Fibroblast of skin of abdomen (primary cell): Measurements from ENCODE around the gene COL4A1.
A peak's percentile ranks its signal among the peaks of the same experiment; 100 is the strongest.
"Not testable (repeated sequence)": the region's sequence is repeated elsewhere in the genome, so short reads cannot be mapped to it uniquely, and the experiment has no call there.

Source experiments
- DNase-seq: peaks from one replicate; pipeline ENCODE4 v3.0.0-alpha.2; 2013

Gene COL4A1

GRCh38 chr13:110323172-110323891 lies 16.4 kb upstream of the COL4A1 start:
- peak; percentile 87 for DNase-seq

- DNase-seq, result no peak
These were observed 15.8 kb upstream of the COL4A1 start for GRCh38 chr13:110322828-110323171.

- no peak for DNase-seq
These were observed 15.3 kb upstream of the COL4A1 start for GRCh38 chr13:110322126-110322827.

DNA sequence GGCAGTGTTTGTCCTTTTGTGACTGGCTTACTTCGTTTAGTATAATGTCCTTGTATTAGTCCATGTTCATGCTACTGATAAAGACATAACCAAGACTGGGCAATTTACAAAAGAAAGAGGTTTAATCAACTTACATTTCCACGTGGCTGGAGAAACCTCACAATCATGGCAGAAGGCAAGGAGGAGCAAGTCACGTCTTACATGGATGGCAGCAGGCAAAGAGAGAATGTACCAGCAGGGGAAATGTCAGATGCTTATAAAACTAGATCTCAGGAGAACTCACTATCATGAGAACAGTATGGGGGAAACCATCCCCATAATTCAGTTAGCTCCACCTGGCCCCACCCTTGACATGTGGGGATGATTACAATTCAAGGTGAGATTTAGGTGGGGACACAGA lies 14.6 kb upstream of the COL4A1 start:
- not testable (repeated sequence) for DNase-seq

DNA sequence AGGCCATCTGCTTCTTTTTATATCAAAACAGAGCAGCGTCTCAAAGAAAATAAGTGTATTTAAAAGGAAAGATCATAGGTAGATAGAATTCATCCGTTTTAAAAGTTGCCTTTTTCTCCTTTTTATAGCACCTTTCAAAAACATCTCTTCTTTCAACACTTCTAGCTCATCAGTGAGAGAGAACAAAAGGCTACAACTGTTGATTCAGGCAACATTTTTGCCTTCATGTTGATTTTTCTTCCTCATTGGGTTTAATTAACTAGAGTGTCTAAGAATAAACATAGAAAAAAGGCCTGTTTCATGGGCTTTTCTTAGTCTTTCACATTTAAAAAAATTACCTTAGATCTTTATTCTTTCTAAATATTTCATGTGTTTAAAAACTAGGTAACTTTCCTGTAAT lies 13.7 kb upstream of the COL4A1 start:
- no peak for DNase-seq

- peak; percentile 92 for DNase-seq
These were observed 13.0 kb upstream of the COL4A1 start for GRCh38 chr13:110319774-110320509.

DNA sequence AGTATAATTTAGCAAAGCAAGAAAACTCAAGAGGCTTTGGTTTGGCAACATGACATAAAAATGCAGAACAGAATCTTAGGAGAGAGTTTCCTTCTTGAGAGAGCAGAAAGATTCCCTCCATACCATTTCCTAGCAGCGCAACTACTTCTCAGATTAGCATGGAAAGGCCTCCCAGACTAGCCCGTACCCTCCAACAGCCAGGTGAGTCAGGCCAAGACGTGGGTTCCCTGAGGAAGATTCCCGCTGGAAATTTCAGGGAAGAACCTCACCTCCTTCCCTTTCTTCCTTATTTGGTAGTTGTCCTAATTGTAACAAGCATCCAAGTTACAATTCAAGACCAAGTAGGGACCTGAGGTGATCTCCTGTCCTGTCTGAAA lies 12.4 kb upstream of the COL4A1 start:
- no peak for DNase-seq

- DNase-seq, result no peak
These were observed 12.0 kb upstream of the COL4A1 start for GRCh38 chr13:110318920-110319319.

DNA sequence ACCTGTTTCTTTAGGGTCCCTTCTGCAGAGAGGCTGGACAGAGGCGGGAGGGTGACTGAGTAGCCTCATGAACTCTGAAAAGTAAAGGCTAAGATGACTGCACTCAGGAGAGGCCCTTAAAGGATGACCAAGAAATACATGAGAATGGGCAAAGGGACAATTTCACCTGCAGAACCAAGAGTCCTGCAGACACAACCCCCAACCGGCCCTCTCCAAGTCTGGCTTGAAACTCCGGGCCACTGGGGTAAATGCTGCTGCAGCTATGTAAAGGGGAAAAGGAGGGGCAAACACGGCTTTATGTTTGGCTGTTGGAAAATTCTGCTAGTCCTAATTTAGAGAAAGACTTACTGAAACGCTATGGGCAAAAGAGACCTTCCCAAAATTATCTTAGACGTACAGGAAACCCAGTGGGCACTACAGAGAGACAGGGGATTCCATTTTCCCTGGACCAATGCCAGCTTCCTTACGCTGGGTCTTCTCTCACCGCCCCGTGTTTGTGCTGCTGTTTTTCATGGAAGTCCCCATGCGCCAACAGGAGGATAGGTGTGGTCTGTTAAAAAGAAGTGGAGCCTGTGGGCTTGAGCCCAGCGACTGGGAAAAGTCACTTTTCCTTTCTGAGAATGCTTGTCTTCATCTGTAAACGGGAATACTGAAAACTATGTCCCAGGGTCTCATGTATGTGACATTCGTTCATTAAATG lies 10.7 kb upstream of the COL4A1 start:
- no peak for DNase-seq

GRCh38 chr13:110317093-110317492 lies 10.1 kb upstream of the COL4A1 start:
- no peak for DNase-seq

GRCh38 chr13:110316196-110316595 lies 9.2 kb upstream of the COL4A1 start:
- no peak for DNase-seq

- no peak for DNase-seq
These were observed 7.7 kb upstream of the COL4A1 start for GRCh38 chr13:110314516-110315245.

DNA sequence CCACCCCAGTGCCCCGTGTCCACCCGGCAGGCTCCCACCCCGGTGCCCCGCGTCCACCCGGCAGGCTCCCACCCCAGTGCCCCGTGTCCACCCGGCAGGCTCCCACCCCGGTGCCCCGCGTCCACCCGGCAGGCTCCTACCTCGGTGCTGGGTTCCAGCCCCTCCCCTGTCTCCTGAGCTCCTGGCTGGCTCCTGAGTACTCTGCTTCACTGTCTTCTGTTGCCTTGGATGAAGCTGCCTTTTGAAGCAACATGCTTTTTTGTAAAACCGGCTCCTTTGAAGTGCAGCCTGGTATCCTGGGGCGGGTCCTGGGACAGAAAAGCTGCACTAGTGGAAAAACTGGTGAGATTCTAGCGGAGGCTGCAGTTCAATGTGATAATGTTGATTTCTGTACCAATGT lies 6.8 kb upstream of the COL4A1 start:
- DNase-seq, result not testable (repeated sequence)

DNA sequence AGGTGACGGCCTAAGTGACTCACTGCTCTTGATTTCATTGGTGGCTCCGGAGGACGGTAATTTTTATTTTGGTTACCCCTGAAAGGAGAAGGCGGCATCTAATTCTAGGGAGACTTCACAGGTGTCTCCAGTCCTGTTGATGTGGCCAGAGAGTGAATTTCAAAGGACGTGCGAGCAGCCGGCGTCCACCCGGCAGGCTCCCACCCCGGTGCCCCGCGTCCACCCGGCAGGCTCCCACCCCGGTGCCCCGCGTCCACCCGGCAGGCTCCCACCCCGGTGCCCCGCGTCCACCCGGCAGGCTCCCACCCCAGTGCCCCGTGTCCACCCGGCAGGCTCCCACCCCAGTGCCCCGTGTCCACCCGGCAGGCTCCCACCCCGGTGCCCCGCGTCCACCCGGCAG lies 6.3 kb upstream of the COL4A1 start:
- DNase-seq, result not testable (repeated sequence)

DNA sequence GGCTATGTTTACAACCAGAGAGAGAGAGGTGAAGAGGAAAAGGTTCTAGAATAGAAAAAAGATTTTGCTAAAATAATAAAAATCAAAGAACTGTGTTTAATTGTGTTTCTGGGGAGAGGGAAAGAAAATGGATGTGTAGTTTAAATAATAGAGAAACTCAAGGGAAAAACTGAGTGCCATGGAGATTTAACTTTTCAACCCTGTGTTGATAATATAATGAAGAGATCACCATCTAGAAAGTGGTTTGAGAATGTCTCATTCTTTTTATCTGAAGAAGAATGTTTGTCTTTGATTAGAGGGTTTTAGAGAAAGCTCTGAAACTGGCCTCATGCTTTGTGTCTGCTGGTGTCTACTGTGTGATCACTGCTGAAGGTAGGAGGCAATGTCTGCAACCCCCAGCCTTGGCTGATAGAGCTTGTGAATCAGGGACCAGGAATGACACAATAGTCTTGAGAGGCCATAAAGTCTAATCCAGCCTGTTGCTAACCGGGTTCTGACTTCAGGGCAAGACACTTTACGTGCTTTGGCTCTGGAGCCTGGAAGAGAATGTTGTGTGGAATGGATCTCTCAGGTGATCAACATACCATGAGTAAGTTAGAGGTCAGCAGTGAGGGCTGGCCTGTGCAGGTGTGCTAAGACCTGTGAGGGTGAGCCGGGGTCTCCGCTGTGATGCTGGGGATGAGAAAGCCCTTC lies 5.5 kb upstream of the COL4A1 start:
- peak; percentile 92 for DNase-seq

GRCh38 chr13:110311443-110312338 lies 4.7 kb upstream of the COL4A1 start:
- no peak for DNase-seq

DNA sequence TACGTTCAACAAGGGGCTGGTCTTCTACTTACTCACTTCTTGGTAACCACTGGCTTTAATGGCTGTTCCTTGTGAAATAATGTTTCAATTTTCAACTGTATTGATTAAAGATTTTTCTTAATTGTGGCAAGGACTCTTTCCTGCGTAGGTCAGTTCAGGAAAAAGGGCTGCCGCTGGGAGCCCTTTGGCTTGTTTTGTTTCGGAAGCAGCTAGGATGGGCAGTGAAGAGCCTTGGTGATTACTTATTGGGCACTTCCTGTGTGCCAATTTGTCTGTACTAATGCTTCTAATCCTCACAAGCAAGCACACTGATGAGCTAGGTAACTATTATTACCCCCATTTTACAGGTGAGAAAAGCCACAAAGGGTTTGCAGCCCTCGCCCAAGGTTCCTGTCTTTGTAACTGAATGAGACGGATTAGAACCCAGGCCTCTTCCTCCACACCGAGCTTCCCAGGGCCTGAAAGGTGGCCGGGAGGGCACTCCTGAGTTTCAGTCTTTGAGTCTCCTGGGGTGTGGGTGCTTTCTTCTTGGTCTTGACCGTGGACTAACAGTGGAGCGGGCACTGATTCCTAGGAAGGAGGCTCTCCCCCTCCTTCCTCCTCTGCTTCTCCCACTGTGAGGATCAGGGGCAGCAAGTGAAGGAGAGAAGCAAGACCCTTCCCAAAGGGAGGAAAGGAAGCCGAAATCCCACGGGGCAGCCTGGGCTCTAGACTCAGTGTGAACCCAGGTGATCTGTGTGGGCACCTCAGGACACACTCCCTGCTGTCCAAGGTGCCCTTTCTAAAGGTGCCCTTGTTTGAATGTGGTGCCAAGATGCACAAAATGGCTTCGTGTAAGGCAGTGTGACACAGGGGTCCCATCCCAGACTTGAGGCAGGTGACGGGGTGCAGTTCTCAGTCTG lies 3.8 kb upstream of the COL4A1 start:
- DNase-seq, result no peak

GRCh38 chr13:110309661-110310524 lies 2.9 kb upstream of the COL4A1 start:
- DNase-seq, result no peak
